K562 (cell line): ENCODE measurements around the gene CNOT1. TPM values are rescaled to one million over a fixed set of nuclear protein-coding genes. Genes with fewer than 3 reads are reported as not detected.

Source experiments
- ATF1 ChIP-seq, 2 experiments: fragments of 450-650 bp in 1 of 2; IDR thresholded peaks; 2 replicates each; pipeline ENCODE4 v1.6.1; 2016; ENCODE audit warnings: missing compliant biosample characterization in 1 of 2, missing genetic modification characterization in 1 of 2
- CBX1 ChIP-seq: sonication (generic); IDR thresholded peaks from 2 replicates; pipeline ENCODE4 v1.6.1; 2016; ENCODE audit warnings: antibody characterized with exemption, low read depth, mild to moderate bottlenecking
- CEBPB ChIP-seq: fragments of 450-650 bp; IDR thresholded peaks from 2 replicates; pipeline ENCODE4 v1.6.1; 2016; ENCODE audit warnings: missing genetic modification characterization, missing compliant biosample characterization
- HDAC2 ChIP-seq: fragments of 450-650 bp; IDR thresholded peaks from 2 replicates; pipeline ENCODE4 v1.6.1; 2016; ENCODE audit warnings: mild to moderate bottlenecking
- ID3 ChIP-seq, 2 experiments: fragments of 250-450 bp in 1 of 2; fragments of 450-650 bp in 1 of 2; sonication (Bioruptor Pico) in 1 of 2; IDR thresholded peaks; 2 replicates each; pipeline versions ENCODE4 v1.6.1 to v1.8.0; 2016 to 2021; ENCODE audit warnings: mild to moderate bottlenecking in 2 of 2, moderate library complexity in 2 of 2, missing compliant biosample characterization in 1 of 2, missing genetic modification characterization in 1 of 2
- MECOM ChIP-seq: fragments of 250-450 bp; sonication (Bioruptor Pico); IDR thresholded peaks from 2 replicates; pipeline ENCODE4 v1.8.0; 2022; ENCODE audit warnings: inconsistent platforms
- MGA ChIP-seq: fragments of 450-650 bp; IDR thresholded peaks from 2 replicates; pipeline ENCODE4 v1.6.1; 2016; ENCODE audit warnings: mild to moderate bottlenecking, moderate library complexity
- NELFE ChIP-seq: IDR thresholded peaks from 2 replicates; pipeline ENCODE4 v1.6.1; 2011; ENCODE audit warnings: mild to moderate bottlenecking; ENCODE audit not compliant: insufficient read depth, insufficient read length
- PTBP1 ChIP-seq: fragments of 200-400 bp; formaldehyde crosslinking; IDR thresholded peaks from 2 replicates; pipeline ENCODE4 v1.6.1; 2017; ENCODE audit warnings: low read depth, low read length
- PYGO2 ChIP-seq: fragments of 450-650 bp; IDR thresholded peaks from 2 replicates; pipeline ENCODE4 v1.6.1; 2016; ENCODE audit warnings: mild to moderate bottlenecking, missing genetic modification characterization, moderate library complexity, missing compliant biosample characterization
- RHOXF2B ChIP-seq: fragments of 250-450 bp; sonication (Bioruptor Pico); conservative IDR thresholded peaks from 2 replicates; pipeline ENCODE4 v1.5.1; 2021
- SAFB ChIP-seq: fragments of 200-400 bp; formaldehyde crosslinking; IDR thresholded peaks from 2 replicates; pipeline ENCODE4 v1.6.1; 2017; ENCODE audit warnings: low read depth, low read length, borderline replicate concordance
- ZNF3 ChIP-seq: fragments of 250-450 bp; sonication (Bioruptor Pico); IDR thresholded peaks from 2 replicates; pipeline ENCODE4 v1.5.0; 2021; ENCODE audit warnings: mild to moderate bottlenecking, moderate library complexity
- ZNF584 ChIP-seq: fragments of 200-800 bp; sonication (Bioruptor generic); IDR thresholded peaks from 2 replicates; pipeline ENCODE4 v1.6.1; 2016; ENCODE audit warnings: low read depth, mild to moderate bottlenecking, missing genetic modification characterization, missing compliant biosample characterization
- ZNF586 ChIP-seq: fragments of 450-650 bp; formaldehyde crosslinking; conservative IDR thresholded peaks from 2 replicates; pipeline ENCODE4 v1.4.0; 2020; ENCODE audit warnings: mild to moderate bottlenecking, moderate library complexity
- polyA plus RNA-seq, 8 experiments: library from polyadenylated mRNA; depleted of rRNA in 4 of 8; stranded (reverse) in 5 of 8; unstranded in 3 of 8; fragments of >200 nt; fragmentation: Nextera tagmentation in 2 of 8; fragmentation: Illumina TruSeq in 1 of 8; extraction: Ambion mirVana in 2 of 8; extraction: Trizol in 1 of 8; gene quantifications; 2 replicates each; pipeline versions ENCODE4 v1.2.1 to v1.2.3, GENCODE V29; 2011 to 2014; ENCODE audit warnings: inconsistent platforms in 1 of 8, missing spikeins in 1 of 8
- total RNA-seq, 7 experiments: library from RNA; depleted of rRNA in 6 of 7; stranded (reverse); fragments of >200 nt in 6 of 7; fragmentation: Illumina TruSeq in 2 of 7; extraction: Trizol in 2 of 7; gene quantifications; 2 replicates each; pipeline versions ENCODE4 v1.2.1 to v1.2.3, GENCODE V29; 2011 to 2021; ENCODE audit warnings: low replicate concordance in 1 of 7

Gene CNOT1
- total and polyA plus RNA-seq, 9 of the 15 experiments (the other 6 are each of a cell fraction or from before 2014, with no cell fraction given): 110 to 270 (median 220) TPM

- TF ChIP-seq MGA (peak; percentile 98), MECOM (CRISPR knock-in tag) (peak; percentile 62; the same call in 1 of the 2 replicates), RHOXF2B (CRISPR knock-in tag) (no peak), ID3 (CRISPR knock-in tag; IDR thresholded peaks at IDR 0.05) (no peak), ID3 (tag; IDR thresholded peaks at IDR 0.05) (peak; percentile 38; the same call in 1 of the 2 replicates), ZNF584 (CRISPR knock-in tag) (peak; percentile 94; the same call in 1 of the 2 replicates), ATF1 (CRISPR knock-in tag; IDR thresholded peaks at IDR 0.05) (peak; percentile 81), ATF1 (tag; IDR thresholded peaks at IDR 0.05) (peak; percentile 98), CBX1 (peak; percentile 37; the same call in 1 of the 2 replicates), NELFE (no peak), PYGO2 (peak; percentile 22; the same call in 1 of the 2 replicates), PTBP1 (no peak), ZNF3 (no peak), SAFB (no peak), CEBPB (tag) (peak; percentile 89), ZNF586 (CRISPR knock-in tag) (0 out of 2 replicates have a peak, but pooled peaks have one; percentile 15), HDAC2 (peak; percentile 59; the same call in 1 of the 2 replicates)
These were observed at the start of gene CNOT1 (continued) for GRCh38 chr16:58629733-58630640.
